GM18873 (cell line): Measurements from ENCODE around the gene ANXA6.
A peak's percentile ranks its signal among the peaks of the same experiment; 100 is the strongest.
"Not testable (repeated sequence)": the region's sequence is repeated elsewhere in the genome, so short reads cannot be mapped to it uniquely, and the experiment has no call there.

Experiments used
- ATAC-seq: cut with Tn5 transposase; IDR thresholded peaks from one replicate; pipeline ENCODE4 v1.9.1; 2021; ENCODE audit warnings: mild to moderate bottlenecking, moderate library complexity, moderate number of reproducible peaks; ENCODE audit not compliant: unreplicated experiment, low FRiP score

Gene ANXA6

DNA sequence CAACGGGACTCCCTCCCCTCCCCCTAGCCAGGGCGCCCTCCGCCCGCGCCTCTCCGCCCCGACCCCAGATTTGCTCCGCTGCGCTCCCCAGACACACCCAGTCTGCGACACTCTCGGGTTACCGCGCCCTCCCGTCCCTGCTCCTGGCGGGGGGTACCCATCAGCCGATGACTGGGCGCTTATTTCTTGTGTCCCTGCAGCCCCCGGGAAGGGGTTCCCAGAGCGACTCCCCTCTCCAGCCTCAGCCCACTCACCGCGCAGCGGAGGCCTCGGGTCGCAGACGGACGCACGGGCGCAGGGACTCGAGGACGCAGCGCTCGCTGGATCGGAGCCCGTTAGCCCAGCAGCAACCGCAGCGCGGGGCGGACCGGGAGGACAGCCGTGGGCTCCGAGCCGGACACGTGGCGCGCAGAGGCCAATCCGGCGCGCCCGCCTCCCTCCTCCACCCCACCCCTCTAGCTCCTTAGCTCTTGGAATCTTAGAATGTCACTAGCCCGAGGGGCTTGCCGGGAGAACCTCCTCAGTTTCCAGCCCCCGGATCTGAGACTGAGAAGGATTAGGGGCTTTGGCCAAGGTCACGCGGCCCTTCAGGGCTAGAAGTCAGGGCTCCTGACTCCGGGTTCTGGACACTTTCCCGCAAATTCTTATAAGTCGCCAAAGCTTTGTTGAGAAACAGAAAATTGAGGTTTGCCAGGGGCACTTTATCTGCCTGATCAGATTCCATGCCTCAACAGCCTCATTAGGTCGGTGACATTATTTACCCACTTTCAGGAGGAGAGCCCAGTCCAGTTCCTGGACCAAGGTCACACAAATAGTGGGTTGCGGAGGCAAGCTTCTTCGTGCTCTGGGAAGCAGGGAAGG lies at the start of gene ANXA6:
Gene ANXA6 (minus strand): TSS at position 354 of the 861 bp plus-strand sequence. CDS start 9,878 bp downstream, outside the sequence.
- no peak for ATAC-seq

DNA sequence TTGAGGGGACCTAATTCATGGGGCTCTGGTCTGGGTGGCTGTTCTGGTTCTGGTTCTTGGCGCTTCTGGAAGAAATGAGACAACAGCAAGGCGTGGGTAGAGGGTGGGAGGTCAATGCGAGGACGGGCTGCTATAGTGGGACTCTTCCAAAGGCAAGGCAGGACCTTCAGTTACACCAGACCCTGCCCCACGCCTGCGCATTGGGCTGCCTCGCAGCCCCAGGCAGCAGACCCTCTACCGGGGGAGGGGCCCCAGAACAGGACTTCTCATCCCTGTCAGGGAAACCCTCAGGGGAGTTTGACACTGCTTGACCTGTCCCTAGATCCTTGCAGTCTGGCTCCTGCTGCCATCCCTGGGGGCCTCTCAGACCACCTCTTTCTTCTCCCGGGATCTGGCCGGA lies 47.8 kb upstream of the ANXA6 start:
- no peak for ATAC-seq

DNA sequence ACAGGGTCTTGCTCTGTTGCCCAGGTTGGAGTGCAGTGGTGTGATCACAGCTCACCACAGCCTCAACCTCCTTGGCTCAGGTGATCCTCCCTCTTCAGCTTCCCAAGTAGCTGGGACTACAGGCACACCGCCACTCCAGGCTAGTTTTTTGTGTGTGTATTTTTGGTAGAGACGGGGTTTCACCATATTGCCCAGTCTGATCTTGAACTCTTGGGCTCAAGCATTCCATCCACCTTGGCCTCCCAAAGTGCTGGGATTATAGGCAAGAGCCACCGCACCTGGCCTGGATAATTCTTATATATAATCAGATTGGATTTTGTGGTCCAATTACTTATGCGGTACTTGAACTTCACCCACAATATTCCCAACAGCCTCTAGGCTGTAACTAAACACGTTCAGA lies 46.5 kb upstream of the ANXA6 start:
- ATAC-seq: no peak

DNA sequence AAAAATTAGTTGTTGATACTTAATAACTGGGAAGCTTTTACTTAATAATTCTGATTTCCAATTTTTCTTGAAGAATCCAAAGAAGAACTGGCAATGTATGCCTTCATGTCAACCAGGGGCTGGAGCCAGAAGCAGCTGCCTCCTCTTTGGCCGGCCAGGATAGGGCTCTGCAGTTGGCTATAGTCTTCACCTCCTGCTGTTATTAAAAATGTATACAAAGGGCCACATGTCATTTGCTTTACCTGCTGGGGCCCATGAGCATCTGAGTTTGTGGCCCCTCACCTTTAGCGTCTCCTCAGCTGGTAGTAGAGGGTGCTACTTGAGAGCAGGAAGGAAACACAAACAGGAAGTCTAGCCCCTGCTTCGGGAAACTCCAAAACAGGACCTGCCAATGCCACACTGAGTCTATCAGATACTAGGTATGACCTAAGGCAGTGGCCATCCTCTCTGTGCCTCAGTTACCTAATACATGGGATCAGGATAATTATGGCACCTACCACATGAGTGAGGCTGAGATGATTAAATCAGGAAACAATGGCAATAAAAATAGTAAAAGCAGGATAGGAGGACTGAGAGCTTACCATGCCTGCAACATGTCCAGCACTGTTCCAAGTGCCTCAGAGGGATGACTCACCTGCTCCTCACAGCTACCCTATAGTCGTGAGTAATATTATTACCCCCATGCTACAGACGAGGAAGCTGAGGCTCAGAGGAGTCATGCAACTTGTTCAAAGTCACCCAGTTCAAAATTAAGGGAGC lies 45.0 kb upstream of the ANXA6 start:
- ATAC-seq: no peak

DNA sequence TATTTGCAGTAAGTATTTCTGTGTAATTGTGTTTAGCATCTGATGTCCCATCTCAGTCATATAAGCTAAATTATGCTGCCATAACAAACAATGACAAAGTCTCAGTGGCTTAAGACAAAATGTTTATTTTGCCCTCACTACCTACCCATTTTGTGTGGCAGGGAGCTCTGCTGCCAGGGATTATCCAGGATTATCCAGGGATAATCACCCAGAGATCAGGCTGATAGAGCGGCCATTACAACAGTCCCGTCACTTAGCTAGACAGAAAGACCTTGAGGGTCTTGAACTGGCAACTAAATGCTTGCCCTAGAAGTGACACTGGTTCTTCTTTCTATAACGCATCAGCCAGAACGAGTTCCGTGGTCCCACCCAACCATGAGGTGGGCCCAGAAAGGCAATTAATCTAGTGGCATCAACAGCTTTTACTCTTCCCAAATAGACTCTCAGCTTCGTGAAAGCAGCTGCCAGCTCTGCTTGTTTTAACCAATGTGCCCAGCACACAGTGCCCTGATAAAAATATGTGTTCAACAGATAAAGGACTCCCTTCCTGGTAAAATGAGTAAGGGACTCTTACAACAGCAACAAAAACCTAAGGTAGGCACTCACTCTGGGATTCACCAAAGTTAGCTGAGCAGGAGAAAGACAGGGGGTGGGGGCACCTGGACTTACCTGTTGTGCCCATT lies 43.5 kb upstream of the ANXA6 start:
- no peak for ATAC-seq

DNA sequence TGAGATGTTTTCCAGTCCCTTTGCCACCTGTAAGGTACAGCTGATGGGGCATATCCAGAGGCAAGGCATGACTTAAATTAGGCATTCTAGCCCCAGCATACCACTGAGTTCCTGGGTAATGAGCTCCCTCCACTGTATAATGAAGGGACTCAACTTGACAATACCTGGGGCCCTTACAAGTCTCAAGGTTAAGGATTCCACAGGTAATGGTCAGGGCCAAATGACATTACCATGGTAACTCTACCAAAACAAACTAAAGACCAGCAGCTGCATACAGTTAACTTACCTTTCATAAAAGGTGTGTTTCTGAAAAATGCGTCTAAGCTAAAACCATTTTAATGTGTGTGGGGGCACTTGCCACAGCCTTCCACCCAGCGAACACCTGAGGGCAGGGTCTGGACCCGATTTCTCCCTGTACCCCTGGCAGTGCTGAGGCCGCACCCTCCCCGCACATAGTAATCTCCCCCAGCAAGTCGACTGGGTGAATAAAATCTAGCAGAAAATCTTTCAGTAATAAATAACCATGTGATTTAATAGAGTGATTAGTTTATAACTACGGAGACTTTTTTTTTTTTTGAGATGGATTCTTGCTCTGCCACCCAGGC lies 42.1 kb upstream of the ANXA6 start:
- no peak for ATAC-seq

DNA sequence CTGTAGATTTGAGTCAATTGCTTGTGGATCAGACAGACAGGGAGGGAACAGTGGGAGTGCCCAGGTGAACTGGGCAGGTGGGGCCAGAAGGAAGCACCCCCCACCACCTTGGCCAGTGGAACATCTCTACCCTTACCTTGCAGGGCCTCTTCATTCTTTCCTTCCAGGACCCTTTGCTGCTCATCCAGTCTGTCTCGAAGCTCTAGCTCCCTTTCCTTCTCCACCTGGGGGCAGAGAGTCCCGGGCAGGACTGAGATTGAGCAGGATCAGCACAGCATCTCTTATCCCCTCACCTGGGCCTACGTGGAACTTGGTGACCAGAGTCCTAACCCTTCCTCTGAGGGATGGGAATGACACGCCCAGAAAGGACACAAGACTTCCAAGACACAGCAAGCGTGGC lies 41.3 kb upstream of the ANXA6 start:
- no peak for ATAC-seq

DNA sequence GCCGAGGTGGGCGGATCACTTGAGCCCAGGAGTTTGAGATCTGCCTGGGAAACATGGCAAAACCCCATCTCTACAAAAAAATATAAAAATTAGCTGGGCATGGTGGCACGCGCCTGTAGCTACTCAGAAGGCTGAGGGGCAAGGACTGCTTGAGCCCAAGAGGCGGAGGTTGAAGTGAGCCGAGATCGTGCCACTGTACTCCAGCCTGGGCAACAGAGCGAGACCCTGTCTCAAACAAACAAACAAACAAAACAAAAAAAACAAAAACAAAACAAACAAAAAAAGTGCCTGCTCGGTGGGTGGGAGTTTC lies 39.7 kb upstream of the ANXA6 start:
- not testable (repeated sequence) for ATAC-seq

DNA sequence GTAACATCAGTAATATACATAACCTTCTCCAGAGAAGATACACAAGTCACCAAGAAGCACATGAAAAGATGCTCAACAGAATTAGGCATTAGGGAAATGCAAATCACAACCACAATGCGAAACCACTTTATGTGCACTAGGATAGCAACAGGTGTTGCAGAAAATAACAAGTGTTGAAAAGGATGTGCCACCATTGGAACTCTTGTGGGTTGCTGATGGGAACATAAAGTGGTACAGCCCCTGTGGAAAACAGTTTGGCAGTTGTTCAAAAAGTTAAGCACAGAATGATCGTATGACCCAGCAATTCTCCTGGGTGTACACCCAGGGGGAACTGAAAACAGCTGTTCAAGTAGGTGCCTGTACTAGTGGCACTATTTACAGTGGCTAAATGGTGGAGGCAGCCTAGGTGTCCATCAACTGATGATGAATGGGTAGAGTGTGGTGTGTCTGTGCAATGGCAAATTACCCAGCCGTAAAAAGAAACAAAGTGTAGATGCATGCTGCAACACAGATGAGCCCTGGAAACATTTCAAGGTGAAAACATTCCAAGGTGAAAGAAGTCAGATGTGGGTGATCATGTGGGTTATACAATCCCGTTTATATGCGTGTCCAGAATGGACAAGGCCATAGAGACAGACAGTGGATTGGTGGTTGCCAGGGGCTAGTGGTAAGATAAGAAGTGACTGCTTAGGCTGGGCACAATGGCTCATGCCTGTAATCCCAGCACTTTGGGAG lies 39.1 kb upstream of the ANXA6 start:
- ATAC-seq: peak; percentile 78

DNA sequence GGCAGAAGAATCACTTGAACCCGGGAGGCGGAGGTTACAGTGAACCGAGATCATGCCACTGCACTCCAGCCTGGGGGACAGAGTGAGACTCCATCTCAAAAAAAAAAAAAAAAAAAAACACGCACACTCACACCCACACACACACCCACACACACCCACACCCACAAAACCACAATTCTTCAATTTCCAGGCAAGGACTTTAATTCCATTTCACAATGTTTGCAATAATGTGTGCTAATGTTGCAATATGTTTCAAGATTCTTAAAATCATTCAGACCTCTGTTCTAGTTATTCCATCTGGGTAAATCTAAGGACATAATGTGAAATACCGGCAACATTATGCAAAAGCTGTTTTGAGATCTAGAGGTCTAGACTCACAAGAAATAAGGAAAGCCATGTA lies 38.0 kb upstream of the ANXA6 start:
- no peak for ATAC-seq

DNA sequence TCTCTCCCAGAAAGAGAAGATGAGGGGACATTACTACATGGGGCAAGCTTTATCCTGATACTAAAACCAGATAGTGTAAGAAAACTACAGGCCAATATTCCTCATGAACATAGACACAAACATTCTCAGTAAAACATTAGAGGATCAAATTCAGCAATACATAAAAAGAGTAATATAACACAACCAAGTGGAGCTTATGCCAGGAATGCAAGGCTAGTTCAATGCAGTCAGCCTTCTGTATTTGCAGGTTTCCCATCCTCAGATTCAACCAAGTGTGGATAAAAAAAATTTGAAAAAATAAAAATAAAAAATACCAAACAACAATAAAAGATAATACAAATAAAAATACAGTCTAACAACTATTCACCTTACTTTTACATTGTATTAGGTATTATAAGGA lies 35.0 kb upstream of the ANXA6 start:
- no peak for ATAC-seq

DNA sequence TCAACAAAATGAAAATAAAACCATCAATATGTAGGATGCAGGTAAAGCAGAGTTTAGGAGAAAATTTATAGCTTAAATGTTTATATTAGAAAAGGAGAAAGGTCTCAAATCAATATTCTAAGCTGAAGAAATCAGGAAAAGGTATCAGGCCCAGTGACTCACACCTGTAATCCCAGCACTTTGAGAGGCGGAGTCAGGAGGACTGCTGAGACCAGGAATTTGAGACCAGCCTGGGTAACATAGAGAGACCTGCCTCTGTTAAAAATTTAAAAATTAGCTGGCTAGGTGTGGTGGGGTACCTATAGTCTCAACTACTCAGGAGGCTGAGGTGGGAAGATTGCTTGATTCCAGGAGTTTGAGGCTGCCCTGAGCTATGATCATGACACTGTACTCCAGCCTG lies 34.1 kb upstream of the ANXA6 start:
- no peak for ATAC-seq

DNA sequence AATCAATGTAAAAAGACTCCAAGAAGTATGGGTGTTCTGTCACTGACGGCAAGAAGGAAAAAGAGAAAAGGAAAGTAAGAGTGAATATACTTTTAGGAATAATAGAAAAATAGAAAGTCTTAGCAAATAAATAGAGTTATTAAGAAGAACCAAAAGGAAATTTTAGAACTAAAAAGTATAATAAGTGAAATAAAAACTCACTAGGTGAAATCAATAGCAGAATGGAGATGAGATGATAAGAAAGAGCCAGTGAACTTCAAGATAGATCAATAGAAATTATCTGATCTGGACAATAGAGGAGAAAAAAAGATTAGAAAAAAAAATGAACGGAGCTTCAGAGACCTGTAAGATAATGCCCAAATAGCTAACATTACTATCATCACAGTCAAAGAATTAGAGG lies 31.6 kb upstream of the ANXA6 start:
- no peak for ATAC-seq

DNA sequence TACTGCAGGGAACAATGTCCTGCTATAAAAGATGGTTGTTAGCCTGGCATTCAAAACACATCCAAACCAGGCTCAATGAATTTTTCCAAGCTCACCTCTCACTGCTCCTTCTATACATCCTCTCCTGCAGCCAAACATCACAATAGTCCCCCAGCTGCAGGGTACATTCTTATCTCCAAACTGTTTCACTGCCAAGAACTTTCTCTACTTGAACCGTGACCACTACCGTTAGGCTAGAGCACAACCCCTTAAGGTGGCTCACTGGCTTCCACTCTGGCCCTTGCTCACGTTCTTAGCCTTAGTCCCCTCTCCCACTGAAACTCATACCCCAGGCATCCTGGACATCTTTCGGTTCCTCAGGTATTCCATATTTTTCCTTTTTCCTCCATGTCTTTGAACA lies 29.0 kb upstream of the ANXA6 start:
- no peak for ATAC-seq

DNA sequence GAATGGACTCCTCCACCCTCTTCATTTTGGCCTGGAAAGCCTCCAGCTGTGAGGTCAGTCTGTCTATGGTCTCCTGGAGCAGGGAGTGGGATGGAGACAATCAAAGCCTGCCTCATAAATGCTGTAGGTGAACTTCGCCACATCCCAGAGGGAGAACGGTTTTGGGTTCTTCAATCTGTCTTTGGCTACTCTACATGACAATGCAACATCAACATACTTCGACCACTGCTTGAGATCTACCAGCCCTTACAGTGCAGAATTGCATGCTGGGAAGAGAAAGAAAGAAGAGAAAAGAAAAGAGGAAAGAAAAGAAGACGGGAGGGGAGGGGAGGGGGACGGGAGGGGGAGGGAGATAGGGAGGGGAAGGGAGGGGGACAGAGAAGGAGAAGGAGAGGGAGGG lies 28.5 kb upstream of the ANXA6 start:
- ATAC-seq: no peak

DNA sequence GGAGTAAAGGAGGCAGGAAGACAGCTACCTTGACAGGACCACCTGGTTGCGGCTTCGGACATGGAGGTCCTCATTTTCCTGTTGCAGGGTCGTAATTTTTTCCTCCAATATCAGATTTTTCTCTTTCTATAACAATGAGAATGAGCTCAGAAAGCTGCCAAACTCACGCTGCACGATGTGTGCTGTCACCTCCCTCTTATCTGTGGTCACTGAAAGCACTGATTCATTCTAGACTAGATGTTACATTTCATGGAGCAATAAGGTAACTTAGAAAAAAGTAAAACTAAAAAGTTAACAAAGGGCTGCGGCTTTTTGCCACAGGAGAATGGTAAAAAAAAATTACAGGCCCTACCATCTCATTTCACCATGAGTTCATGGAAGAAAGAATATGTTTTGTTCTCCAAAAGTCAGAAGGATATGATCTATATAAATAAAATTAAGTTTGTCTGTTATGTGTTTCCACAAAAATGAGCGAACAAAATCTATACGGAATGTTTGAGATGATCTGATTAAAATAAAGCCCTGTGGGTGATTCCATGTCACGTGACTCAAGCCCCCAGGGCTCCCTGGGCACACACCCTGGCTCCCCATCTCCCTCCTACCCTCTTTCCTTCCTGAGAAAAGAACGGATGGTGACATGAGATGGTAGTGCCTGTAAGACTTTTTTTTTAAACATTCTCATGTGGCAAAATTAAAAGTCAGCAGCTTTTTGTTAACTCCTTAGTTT lies 26.9 kb upstream of the ANXA6 start:
- no peak for ATAC-seq

DNA sequence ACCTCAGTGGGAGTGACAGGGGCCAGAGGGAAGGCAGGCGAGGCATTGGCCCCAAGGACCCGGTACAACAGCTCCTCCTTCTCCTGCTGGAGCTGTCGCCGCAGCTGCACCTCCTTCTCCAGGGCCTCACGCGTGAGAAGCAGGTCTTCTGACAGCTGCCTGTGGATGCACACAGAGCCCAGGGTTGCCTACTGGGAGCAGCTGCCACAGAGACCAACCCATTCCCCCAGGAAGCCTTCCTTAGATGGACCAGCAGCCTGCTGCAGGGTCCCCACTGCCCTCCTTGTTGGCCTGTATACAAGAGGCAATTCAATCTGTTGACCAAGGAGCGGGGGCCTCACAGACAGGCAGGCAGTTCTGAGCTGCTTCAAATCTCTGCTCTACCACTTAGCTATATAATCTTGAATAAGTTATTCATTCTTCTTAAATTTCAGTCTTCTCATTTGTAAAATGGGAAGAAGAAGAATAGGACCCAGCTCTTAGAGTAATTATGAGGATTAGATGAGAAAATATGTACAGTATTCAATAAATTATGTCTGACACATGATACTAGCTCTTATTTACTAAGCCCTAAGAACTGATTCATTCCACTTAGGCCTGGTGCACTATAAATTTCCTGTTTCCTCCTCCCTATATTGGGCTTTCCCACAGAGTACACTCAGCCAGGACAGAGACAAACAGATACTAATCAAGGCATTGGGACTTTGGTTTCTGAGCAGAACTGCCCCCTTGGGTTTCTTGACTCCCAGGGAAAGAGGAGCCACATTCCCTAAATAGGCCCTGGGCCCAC lies 26.1 kb upstream of the ANXA6 start:
- no peak for ATAC-seq

DNA sequence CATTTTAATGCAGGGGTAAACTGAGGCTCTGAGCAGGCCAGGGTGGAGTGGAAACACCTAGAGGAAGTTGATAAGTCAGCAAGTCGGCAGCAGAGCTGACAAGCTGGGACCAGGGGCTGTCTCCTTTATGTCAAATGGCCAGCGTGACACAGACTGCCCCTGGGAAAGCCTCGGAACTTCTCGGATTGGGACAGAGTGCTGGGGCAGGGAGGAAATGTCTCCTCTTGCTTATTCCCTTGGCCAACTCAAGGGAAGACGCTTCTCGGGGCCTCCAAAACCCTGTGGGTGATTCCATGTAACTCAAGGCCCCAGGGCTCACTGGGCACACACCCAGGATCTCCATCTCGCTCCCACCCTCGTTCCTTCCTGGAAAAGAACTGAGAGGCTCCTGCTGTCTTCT lies 25.4 kb upstream of the ANXA6 start:
- ATAC-seq: no peak

DNA sequence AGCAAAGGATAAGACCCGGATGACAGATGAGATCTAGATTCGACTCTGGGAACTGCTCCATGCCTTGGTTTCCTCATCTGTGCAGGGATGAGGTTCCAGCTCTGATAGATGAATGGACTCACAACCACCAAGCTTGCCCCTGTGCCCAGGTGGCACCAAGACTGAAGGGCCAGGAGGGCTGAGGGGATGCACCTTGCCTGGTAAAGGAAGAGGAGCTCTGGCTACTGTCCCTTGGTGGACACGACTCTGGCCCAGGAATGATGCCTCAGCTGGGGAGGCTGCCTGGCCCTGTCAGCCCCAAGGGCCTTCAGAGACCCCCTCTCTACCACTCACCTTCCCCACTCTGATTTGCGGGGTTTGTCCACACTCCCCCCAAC lies 24.9 kb upstream of the ANXA6 start:
- no peak for ATAC-seq
